H9 (cell line): ENCODE results near the gene VGF. TPM values are rescaled to one million over a fixed set of nuclear protein-coding genes. Genes with fewer than 3 reads are reported as not detected.

Experiments
- DNase-seq: peaks from one replicate; pipeline ENCODE4 v3.0.0-alpha.2; 2017
- H2AFZ ChIP-seq: one replicate; pipeline ENCODE4 v1.6.1; 2013; ENCODE audit warnings: mild to moderate bottlenecking, low read length, control low read depth, moderate library complexity
- H2AK5ac ChIP-seq: 2 replicates; pipeline ENCODE4 v1.6.1; 2013; ENCODE audit warnings: low read length, control low read depth, mixed read lengths; ENCODE audit not compliant: insufficient read length
- H2BK120ac ChIP-seq: one replicate; pipeline ENCODE4 v1.6.1; 2013; ENCODE audit warnings: low read depth, mild to moderate bottlenecking, low read length, control low read depth, inconsistent platforms; ENCODE audit not compliant: poor library complexity, severe bottlenecking
- H2BK12ac ChIP-seq: 2 replicates; pipeline ENCODE4 v1.6.1; 2013; ENCODE audit warnings: low read length, control low read depth, mixed read lengths, low read depth; ENCODE audit not compliant: insufficient read length
- H2BK15ac ChIP-seq: 2 replicates; pipeline ENCODE4 v1.6.1; 2013; ENCODE audit warnings: low read depth, low read length, control low read depth
- H2BK20ac ChIP-seq: one replicate; pipeline ENCODE4 v1.6.1; 2013; ENCODE audit warnings: low read depth, mild to moderate bottlenecking, low read length, control low read depth, inconsistent platforms; ENCODE audit not compliant: poor library complexity, severe bottlenecking
- H2BK5ac ChIP-seq: 2 replicates; pipeline ENCODE4 v1.6.1; 2013; ENCODE audit warnings: low read length, control low read depth, mixed read lengths; ENCODE audit not compliant: insufficient read length
- H3K14ac ChIP-seq: 2 replicates; pipeline ENCODE4 v1.6.1; 2013; ENCODE audit warnings: low read length, control low read depth; ENCODE audit not compliant: insufficient read depth
- H3K18ac ChIP-seq: 2 replicates; pipeline ENCODE4 v1.6.1; 2013; ENCODE audit warnings: low read depth, mild to moderate bottlenecking, mixed read lengths, low read length, control low read depth; ENCODE audit not compliant: insufficient read length
- H3K23ac ChIP-seq: 2 replicates; pipeline ENCODE4 v1.6.1; 2013; ENCODE audit warnings: low read length, control low read depth, mixed read lengths, low read depth; ENCODE audit not compliant: insufficient read length
- H3K23me2 ChIP-seq: 2 replicates; pipeline ENCODE4 v1.6.1; 2013; ENCODE audit warnings: low read depth, mild to moderate bottlenecking, mixed read lengths, low read length, control low read depth; ENCODE audit not compliant: insufficient read length, poor library complexity, severe bottlenecking
- H3K27ac ChIP-seq: 2 replicates; pipeline ENCODE4 v1.5.1; 2013; ENCODE audit warnings: low read length, control low read depth, mixed read lengths, low read depth; ENCODE audit not compliant: insufficient read length
- H3K27me3 ChIP-seq: 2 replicates; pipeline ENCODE4 v1.6.1; 2013; ENCODE audit warnings: low read length, control low read depth, inconsistent platforms; ENCODE audit not compliant: insufficient read depth
- H3K4ac ChIP-seq: 2 replicates; pipeline ENCODE4 v1.6.1; 2013; ENCODE audit warnings: low read depth, mild to moderate bottlenecking, control low read depth, inconsistent platforms, low read length, moderate library complexity
- H3K4me1 ChIP-seq: 2 replicates; pipeline ENCODE4 v1.6.1; 2013; ENCODE audit warnings: low read length, control low read depth, inconsistent platforms; ENCODE audit not compliant: insufficient read depth
- H3K4me2 ChIP-seq: 2 replicates; pipeline ENCODE4 v1.6.1; 2013; ENCODE audit warnings: low read length, control low read depth, mixed read lengths; ENCODE audit not compliant: insufficient read length, insufficient read depth
- H3K56ac ChIP-seq: 2 replicates; pipeline ENCODE4 v1.6.1; 2013; ENCODE audit warnings: low read depth, mild to moderate bottlenecking, mixed read lengths, low read length, control low read depth; ENCODE audit not compliant: insufficient read length
- H3K79me1 ChIP-seq: 2 replicates; pipeline ENCODE4 v1.6.1; 2013; ENCODE audit warnings: low read depth, mild to moderate bottlenecking, moderate library complexity, low read length, control low read depth, inconsistent platforms; ENCODE audit not compliant: insufficient read depth, poor library complexity, severe bottlenecking
- H3K79me2 ChIP-seq: 2 replicates; pipeline ENCODE4 v1.6.1; 2013; ENCODE audit warnings: low read length, control low read depth, inconsistent platforms; ENCODE audit not compliant: insufficient read depth
- H3K9ac ChIP-seq: 2 replicates; pipeline ENCODE4 v1.6.1; 2013; ENCODE audit warnings: low read length, control low read depth, mixed read lengths; ENCODE audit not compliant: insufficient read length; ENCODE audit errors: extremely low read depth
- H3K9me3 ChIP-seq: one replicate; pipeline ENCODE4 v1.6.1; 2013; ENCODE audit warnings: low read depth, low read length, inconsistent platforms; ENCODE audit not compliant: control insufficient read depth
- H3T11ph ChIP-seq: one replicate; pipeline ENCODE4 v1.6.1; 2013; ENCODE audit warnings: mild to moderate bottlenecking, low read length, control low read depth, inconsistent platforms
- H4K20me1 ChIP-seq: one replicate; pipeline ENCODE4 v1.6.1; 2013; ENCODE audit not compliant: control insufficient read depth, insufficient read length, insufficient read depth
- H4K5ac ChIP-seq: 2 replicates; pipeline ENCODE4 v1.6.1; 2013; ENCODE audit warnings: low read depth, mild to moderate bottlenecking, mixed read lengths, low read length, control low read depth; ENCODE audit not compliant: insufficient read length
- H4K8ac ChIP-seq: replicated peaks from 2 replicates; pipeline ENCODE4 v1.6.1; 2013; ENCODE audit warnings: low read length, control low read depth, mixed read lengths, low read depth; ENCODE audit not compliant: insufficient read length
- H4K91ac ChIP-seq: 2 replicates; pipeline ENCODE4 v1.6.1; 2013; ENCODE audit warnings: low read depth, mild to moderate bottlenecking, moderate library complexity, mixed read lengths, low read length, control low read depth; ENCODE audit not compliant: insufficient read length
- H3K27ac Mint-ChIP-seq, 3 experiments: 2 replicates in 2 of 3; 3 replicates in 1 of 3; pipeline ENCODE4 v1.8.0; 2020 to 2021; ENCODE audit warnings: mixed read lengths in 3 of 3, mild to moderate bottlenecking in 1 of 3, moderate library complexity in 1 of 3
- H3K27me3 Mint-ChIP-seq: 2 replicates; pipeline ENCODE4 v1.8.0; 2021; ENCODE audit warnings: low read depth, mild to moderate bottlenecking, moderate library complexity, mixed read lengths
- H3K36me3 Mint-ChIP-seq, 3 experiments: 2 replicates in 2 of 3; 3 replicates in 1 of 3; pipeline ENCODE4 v1.8.0; 2020 to 2021; ENCODE audit warnings: low read depth in 3 of 3, mixed read lengths in 3 of 3; ENCODE audit not compliant: insufficient read depth in 1 of 3
- H3K4me1 Mint-ChIP-seq, 2 experiments: 2 replicates each; pipeline ENCODE4 v1.8.0; 2020; ENCODE audit warnings: mixed read lengths in 2 of 2
- H3K4me3 Mint-ChIP-seq, 2 experiments: 2 replicates in 1 of 2; 3 replicates in 1 of 2; pipeline ENCODE4 v1.8.0; 2020 to 2021; ENCODE audit warnings: mild to moderate bottlenecking in 2 of 2, mixed read lengths in 2 of 2, moderate library complexity in 1 of 2
- H3K9me3 Mint-ChIP-seq, 2 experiments: 2 replicates in 1 of 2; 3 replicates in 1 of 2; pipeline ENCODE4 v1.8.0; 2020; ENCODE audit warnings: mild to moderate bottlenecking in 2 of 2, mixed read lengths in 2 of 2, moderate library complexity in 1 of 2
- CTCF ChIP-seq: fragments of 200-600 bp; sonication (generic); conservative IDR thresholded peaks from 3 replicates; pipeline ENCODE4 v1.8.0; 2021; ENCODE audit warnings: antibody characterized with exemption, mild to moderate bottlenecking
- WGBS: extraction: QIAGEN DNeasy Blood & Tissue Kit; methylation state at CpG from one replicate; pipeline ENCODE4 v1.1.7; 2013; ENCODE audit warnings: missing lambda C conversion rate, low lambda C conversion rate, mixed read lengths; ENCODE audit not compliant: insufficient read length; ENCODE audit errors: extremely low coverage; 5-methylcytosine and 5-hydroxymethylcytosine counted together
- total RNA-seq: library from RNA; stranded (reverse); gene quantifications from 2 replicates; pipeline ENCODE4 v1.2.1, GENCODE V29; 2021

Gene VGF
- total RNA-seq, 1 experiment from 2014 or later: 37.1 TPM

- H3K27me3 ChIP-seq: no peaks in the 10 kb centered on the region
- H2AK5ac ChIP-seq: no peak overlapping the region
- no CpG with 5 or more reads among the region's 19 CpGs for WGBS
Observed at GRCh38 chr7:101210143-101210542, 44.8 kb upstream of the VGF start.

More at GRCh38 chr7:101210143-101210542, 44.8 kb upstream of the VGF start:
- no peak overlapping the region for H2BK20ac ChIP-seq
- no peaks in the 10 kb centered on the region for H4K20me1 ChIP-seq
- H3K9ac ChIP-seq: no peak overlapping the region
- H2BK15ac ChIP-seq: no peak overlapping the region
- H2BK12ac ChIP-seq: no peak overlapping the region
- H3T11ph ChIP-seq: no peak overlapping the region
- H3K9me3 Mint-ChIP-seq: no peaks in the 10 kb centered on the region
- H2BK5ac ChIP-seq: peak overlapping the region; percentile 58
- H4K5ac ChIP-seq: no peak overlapping the region
- H3K56ac ChIP-seq: no peak overlapping the region
- TF ChIP-seq CTCF: no peak
- no peak overlapping the region for H3K23ac ChIP-seq
- peaks cover 9 to 51% (median 22%) of the 10 kb centered on the region in 3 experiments; a peak in 6 of 7 replicates for H3K36me3 Mint-ChIP-seq
- H2AFZ ChIP-seq: no peak overlapping the region
- no peaks in the 10 kb centered on the region for H3K23me2 ChIP-seq
- no peak overlapping the region for H3K27ac Mint-ChIP-seq
- no peak overlapping the region for H3K4me3 Mint-ChIP-seq
- H2BK120ac ChIP-seq: no peak overlapping the region
- H3K4me1 Mint-ChIP-seq: no peaks in the 10 kb centered on the region
- H3K4me1 ChIP-seq: no peaks in the 10 kb centered on the region
- no peaks in the 10 kb centered on the region for H3K9me3 ChIP-seq
- H3K27me3 Mint-ChIP-seq: no peaks in the 10 kb centered on the region; the same call in 1 of the 2 replicates
- no peak overlapping the region for H4K91ac ChIP-seq
- H3K4ac ChIP-seq: no peak overlapping the region
- no peak overlapping the region for H3K27ac ChIP-seq
- no peak overlapping the region for H4K8ac ChIP-seq
- no peak for DNase-seq
- no peaks in the 10 kb centered on the region for H3K79me1 ChIP-seq
- H3K4me2 ChIP-seq: no peak overlapping the region
- H3K79me2 ChIP-seq: no peaks in the 10 kb centered on the region
- H3K18ac ChIP-seq: no peak overlapping the region
- H3K14ac ChIP-seq: no peak overlapping the region
